HG02588 (cell line): Measurements from ENCODE around the gene NECTIN4.
A peak's percentile ranks its signal among the peaks of the same experiment; 100 is the strongest.

Experiments
- ATAC-seq: cut with Tn5 transposase; IDR thresholded peaks from one replicate; pipeline ENCODE4 v1.9.1; 2021; ENCODE audit warnings: mild to moderate bottlenecking, moderate library complexity; ENCODE audit not compliant: unreplicated experiment

The NECTIN4 gene

GRCh38 chr1:161083748-161084596 lies 5.4 kb downstream of the NECTIN4 start:
- no peak for ATAC-seq

GRCh38 chr1:161082996-161083747 lies 6.2 kb downstream of the NECTIN4 start:
- ATAC-seq, result no peak

GRCh38 chr1:161082483-161082882 lies 6.9 kb downstream of the NECTIN4 start:
- no peak for ATAC-seq

GRCh38 chr1:161081519-161081918 lies 7.8 kb downstream of the NECTIN4 start:
- no peak for ATAC-seq

GRCh38 chr1:161080441-161081405 lies 8.6 kb downstream of the NECTIN4 start:
- ATAC-seq, result no peak

- ATAC-seq, result no peak
Observed at GRCh38 chr1:161079436-161080110, 9.8 kb downstream of the NECTIN4 start.

- ATAC-seq, result no peak
Observed at GRCh38 chr1:161077426-161077825, 11.9 kb downstream of the NECTIN4 start.

- ATAC-seq, result no peak
Observed at GRCh38 chr1:161076410-161076809, 12.9 kb downstream of the NECTIN4 start.

- no peak for ATAC-seq
Observed at GRCh38 chr1:161074676-161075368, 14.5 kb downstream of the NECTIN4 start.

GRCh38 chr1:161073474-161074121 lies 15.8 kb downstream of the NECTIN4 start:
- no peak for ATAC-seq

- no peak for ATAC-seq
Observed at GRCh38 chr1:161072751-161073449, 16.5 kb downstream of the NECTIN4 start.

- no peak for ATAC-seq
Observed at GRCh38 chr1:161071886-161072371, 17.4 kb downstream of the NECTIN4 start.

- ATAC-seq, result no peak
Observed at GRCh38 chr1:161070761-161071160, 18.6 kb downstream of the NECTIN4 start.

GRCh38 chr1:161069731-161070270 lies 19.6 kb downstream of the NECTIN4 start, which contains the start of gene ARHGAP30:
Gene ARHGAP30 (minus strand): TSS chr1:161069891. CDS start chr1:161069624, 267 bp downstream.
- peak; percentile 89 for ATAC-seq

- peak; percentile 2 for ATAC-seq
Observed at GRCh38 chr1:161069241-161069640, 20.1 kb downstream of the NECTIN4 start.

GRCh38 chr1:161068306-161069234 lies 20.8 kb downstream of the NECTIN4 start:
- ATAC-seq, result peak; percentile 51

- no peak for ATAC-seq
Observed at GRCh38 chr1:161066694-161067093, 22.7 kb downstream of the NECTIN4 start.
